Measurements from ENCODE around the gene SOCS1. TPM values are rescaled to one million over a fixed set of nuclear protein-coding genes. Genes with fewer than 3 reads are reported as not detected.

The SOCS1 gene
- total RNA-seq (ENCODE audit: unreplicated experiment) = 7.4 TPM
- long read RNA-seq, partial matches to known transcripts = 0 of 4 reads
- long read RNA-seq, other reads (novel, unspliced or antisense) = 0 of 4 reads

DNA sequence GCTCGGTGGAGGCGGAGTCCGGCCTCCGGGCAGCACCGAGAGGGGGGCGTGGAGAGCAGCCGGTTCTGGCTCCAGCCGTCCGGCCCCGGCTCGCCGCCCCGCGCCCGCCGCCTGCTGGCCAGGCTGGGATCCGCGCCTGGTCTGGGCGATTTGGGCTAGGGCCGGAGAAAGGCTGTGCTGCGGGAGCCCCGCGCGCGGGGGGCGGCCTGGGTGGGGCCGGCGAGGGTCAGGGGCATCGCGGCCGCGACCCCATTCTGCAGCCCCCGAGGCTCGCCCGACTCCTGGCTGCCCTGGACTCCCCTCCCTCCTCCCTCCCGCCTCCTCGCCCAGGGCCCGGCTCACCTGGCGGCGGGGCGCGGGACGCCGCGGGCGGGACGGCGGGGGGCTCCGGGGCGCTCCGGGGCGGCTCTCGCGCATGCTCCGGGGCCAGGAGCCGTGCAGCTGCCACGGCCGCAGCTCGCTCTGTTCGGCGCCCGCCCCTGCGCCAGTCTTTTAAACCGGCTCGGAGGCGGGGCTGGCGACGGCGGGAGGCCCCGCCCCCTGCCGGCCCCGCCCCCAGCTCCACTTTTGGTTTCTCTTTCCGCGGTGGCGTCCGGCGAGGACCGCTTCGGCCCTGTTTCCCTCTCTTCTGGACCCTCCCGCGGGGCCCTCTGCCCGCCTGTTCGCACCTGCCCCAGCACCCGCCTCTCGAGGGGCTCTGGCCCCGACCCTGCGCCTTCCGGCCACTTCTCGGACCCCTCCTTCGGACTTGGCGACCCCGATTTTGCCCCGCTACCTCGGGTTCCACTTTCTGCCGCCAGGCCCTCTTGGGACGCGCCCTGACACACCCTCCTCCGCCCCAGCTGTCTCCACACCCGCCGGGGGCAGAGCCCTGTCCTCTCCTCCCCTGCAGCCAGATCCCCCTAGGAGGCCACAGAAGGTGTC lies at the start of gene SOCS1:
Gene SOCS1 (minus strand): TSS at position 468 of the 924 bp plus-strand sequence. CDS start 726 bp downstream, outside the sequence.
- TF ChIP-seq, protein P1, sequence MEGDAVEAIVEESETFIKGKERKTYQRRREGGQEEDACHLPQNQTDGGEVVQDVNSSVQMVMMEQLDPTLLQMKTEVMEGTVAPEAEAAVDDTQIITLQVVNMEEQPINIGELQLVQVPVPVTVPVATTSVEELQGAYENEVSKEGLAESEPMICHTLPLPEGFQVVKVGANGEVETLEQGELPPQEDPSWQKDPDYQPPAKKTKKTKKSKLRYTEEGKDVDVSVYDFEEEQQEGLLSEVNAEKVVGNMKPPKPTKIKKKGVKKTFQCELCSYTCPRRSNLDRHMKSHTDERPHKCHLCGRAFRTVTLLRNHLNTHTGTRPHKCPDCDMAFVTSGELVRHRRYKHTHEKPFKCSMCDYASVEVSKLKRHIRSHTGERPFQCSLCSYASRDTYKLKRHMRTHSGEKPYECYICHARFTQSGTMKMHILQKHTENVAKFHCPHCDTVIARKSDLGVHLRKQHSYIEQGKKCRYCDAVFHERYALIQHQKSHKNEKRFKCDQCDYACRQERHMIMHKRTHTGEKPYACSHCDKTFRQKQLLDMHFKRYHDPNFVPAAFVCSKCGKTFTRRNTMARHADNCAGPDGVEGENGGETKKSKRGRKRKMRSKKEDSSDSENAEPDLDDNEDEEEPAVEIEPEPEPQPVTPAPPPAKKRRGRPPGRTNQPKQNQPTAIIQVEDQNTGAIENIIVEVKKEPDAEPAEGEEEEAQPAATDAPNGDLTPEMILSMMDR (IDR thresholded peaks at IDR 0.05; ENCODE audit: unreplicated experiment) = peak; percentile 99
- H3K27me3 Mint-ChIP-seq (ENCODE audit: unreplicated experiment) = peaks cover 11% of the 10 kb centered on the region
- peak within 1 kb of the TSS; percentile 89 for H3K4me3 Mint-ChIP-seq (ENCODE audit: unreplicated experiment)
- H3K9me3 Mint-ChIP-seq (ENCODE audit: unreplicated experiment) = no peaks in the 10 kb centered on the region
- H3K27ac Mint-ChIP-seq (ENCODE audit: unreplicated experiment) = peak within 1 kb of the TSS; percentile 42
- no peaks in the 10 kb centered on the region for H3K36me3 Mint-ChIP-seq (ENCODE audit: low read depth, unreplicated experiment)
- H3K4me1 Mint-ChIP-seq (ENCODE audit: unreplicated experiment) = peaks cover 4% of the 10 kb centered on the region
- peak; percentile 94 for DNase-seq (ENCODE audit: low spot score)

- TF ChIP-seq, protein P1 (IDR thresholded peaks at IDR 0.05; ENCODE audit: unreplicated experiment) = no peak
- Mint-ChIP-seq H3K36me3 (ENCODE audit: low read depth, unreplicated experiment) (no peaks in the 10 kb centered on the region), H3K4me3 (ENCODE audit: unreplicated experiment) (no peak overlapping the region), H3K27me3 (ENCODE audit: unreplicated experiment) (peaks cover 8% of the 10 kb centered on the region), H3K4me1 (ENCODE audit: unreplicated experiment) (no peaks in the 10 kb centered on the region), H3K9me3 (ENCODE audit: unreplicated experiment) (no peaks in the 10 kb centered on the region), H3K27ac (ENCODE audit: unreplicated experiment) (no peak overlapping the region)
- no peak for DNase-seq (ENCODE audit: low spot score)
Observed at GRCh38 chr16:11303405-11304138, 47.6 kb upstream of the SOCS1 start.

DNA sequence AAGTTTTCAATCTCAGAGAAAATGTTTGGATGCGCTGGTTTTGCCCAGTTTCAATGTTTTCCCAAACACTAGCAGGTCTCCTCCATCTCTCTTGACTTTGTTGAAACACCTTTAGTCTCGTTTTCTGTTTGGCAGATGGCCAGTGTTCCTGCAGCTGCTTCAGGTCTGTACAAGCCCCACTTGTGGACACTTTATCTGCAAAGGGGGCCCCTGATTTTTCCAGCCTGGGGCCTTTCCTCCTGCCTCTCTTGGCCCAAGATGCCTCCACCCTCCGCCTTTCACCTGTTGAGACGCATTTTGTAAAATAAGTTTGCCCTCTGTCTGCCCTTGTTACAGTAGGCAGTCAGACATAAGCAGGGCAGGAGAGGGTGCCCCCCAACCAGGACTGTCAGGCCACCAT lies 47.0 kb upstream of the SOCS1 start:
- DNase-seq (ENCODE audit: low spot score) = no peak
- Mint-ChIP-seq H3K4me3 (ENCODE audit: unreplicated experiment) (no peak overlapping the region), H3K27me3 (ENCODE audit: unreplicated experiment) (peaks cover 8% of the 10 kb centered on the region), H3K4me1 (ENCODE audit: unreplicated experiment) (no peaks in the 10 kb centered on the region), H3K36me3 (ENCODE audit: low read depth, unreplicated experiment) (no peaks in the 10 kb centered on the region), H3K9me3 (ENCODE audit: unreplicated experiment) (no peaks in the 10 kb centered on the region), H3K27ac (ENCODE audit: unreplicated experiment) (no peak overlapping the region)
- TF ChIP-seq, protein P1 (IDR thresholded peaks at IDR 0.05; ENCODE audit: unreplicated experiment) = no peak

GRCh38 chr16:11301645-11302501 lies 45.9 kb upstream of the SOCS1 start:
- Mint-ChIP-seq H3K27ac (ENCODE audit: unreplicated experiment) (no peak overlapping the region), H3K4me1 (ENCODE audit: unreplicated experiment) (peaks cover 3% of the 10 kb centered on the region), H3K9me3 (ENCODE audit: unreplicated experiment) (no peaks in the 10 kb centered on the region), H3K27me3 (ENCODE audit: unreplicated experiment) (peaks cover 5% of the 10 kb centered on the region), H3K36me3 (ENCODE audit: low read depth, unreplicated experiment) (no peaks in the 10 kb centered on the region), H3K4me3 (ENCODE audit: unreplicated experiment) (no peak overlapping the region)
- TF ChIP-seq, protein P1 (IDR thresholded peaks at IDR 0.05; ENCODE audit: unreplicated experiment) = no peak
- DNase-seq (ENCODE audit: low spot score) = no peak
